Activated naive CD4-positive, alpha-beta T cell (primary cell): ENCODE data around the gene AGL.
"Not testable (repeated sequence)": the region's sequence is repeated elsewhere in the genome, so short reads cannot be mapped to it uniquely, and the experiment has no call there.

ENCODE experiments used
- DNase-seq, 4 experiments: peaks; one replicate each; lab custom pipeline; 2025; lab: John Stamatoyannopoulos, UW

The AGL gene

DNA sequence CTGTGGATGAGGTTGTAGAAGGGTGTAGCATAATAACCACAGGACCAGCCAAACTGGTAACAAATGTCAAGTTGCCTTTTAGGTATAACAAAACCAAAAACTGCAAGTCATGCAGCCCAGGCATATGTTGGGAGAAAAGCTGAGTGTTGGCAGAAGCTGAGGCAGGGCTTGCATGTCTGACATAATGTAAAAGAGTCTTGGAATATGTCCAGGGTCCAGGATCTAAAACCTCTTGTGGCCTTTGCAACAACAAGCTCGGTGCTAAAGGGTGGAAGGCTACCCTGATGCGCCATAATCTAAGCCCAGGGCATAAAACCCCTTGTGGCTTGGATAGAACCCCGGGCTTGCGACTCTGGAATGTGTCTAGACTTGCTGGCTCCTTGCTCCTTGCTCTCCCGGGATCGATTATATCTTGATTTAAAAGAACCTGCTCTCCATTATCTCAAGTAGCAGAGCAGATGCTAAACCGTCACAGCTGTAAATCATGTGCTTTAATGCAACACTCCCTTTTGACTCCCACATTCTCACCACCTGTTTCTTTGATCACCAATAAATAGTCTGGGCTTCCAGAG lies 93.1 kb downstream of the AGL start:
- DNase-seq = no peak

DNA sequence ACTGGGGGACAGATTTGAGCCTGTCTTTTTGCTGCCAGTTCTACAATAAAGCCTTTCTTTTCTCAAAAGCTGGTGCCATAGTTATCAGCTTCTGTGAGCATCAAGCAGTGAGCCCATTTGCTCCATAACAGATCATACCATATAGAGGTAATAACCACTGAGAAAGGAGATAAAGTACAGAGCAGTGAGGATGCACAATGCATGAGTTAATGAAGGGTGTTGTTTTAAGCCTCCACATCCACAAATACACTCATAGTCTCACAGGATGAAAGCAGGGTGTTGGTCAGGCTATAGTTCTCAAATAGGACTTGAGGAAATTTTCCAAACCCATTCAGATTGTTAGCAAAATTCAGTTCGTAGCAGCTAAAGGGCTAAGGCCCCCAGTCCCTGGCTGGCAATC lies 94.0 kb downstream of the AGL start:
- no peak for DNase-seq

DNA sequence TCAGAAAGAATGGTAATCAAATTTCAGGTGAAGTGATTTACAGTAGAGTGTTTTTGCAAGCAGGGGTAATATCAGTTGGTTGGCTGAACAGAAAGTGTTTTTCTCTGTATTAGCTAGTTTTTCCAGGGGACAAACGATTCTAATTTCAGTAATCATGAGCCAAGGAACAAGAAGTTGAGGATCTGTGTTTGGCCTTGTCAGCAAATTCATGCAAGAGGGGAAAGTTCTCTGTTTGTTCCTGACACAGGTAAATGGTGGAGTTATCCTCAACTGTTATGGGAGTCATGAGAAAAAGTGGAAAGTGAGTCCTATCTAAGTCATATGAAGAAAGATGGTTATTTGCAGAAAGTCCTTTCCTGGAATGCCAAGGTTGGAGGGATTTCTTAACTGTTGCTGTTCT lies 95.0 kb downstream of the AGL start:
- no peak for DNase-seq

DNA sequence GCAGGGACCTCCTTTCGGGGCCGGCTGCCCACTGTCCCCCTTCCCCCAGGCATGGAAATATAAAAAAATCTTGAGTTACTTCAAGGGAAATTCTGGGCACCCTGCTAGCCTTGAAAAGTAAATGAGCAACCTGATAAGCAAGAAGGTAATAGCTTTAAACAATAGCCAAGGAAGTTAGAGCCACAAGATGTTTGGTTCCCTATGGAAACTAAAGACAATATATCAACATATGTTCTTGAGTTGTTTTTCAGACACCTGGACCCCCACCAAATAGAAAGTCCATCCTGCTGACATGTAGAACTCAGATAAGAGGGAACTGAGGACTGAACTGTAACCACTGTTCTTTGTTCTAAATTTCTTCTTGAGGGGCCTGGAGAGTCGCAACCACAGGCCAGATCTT lies 100.3 kb downstream of the AGL start:
- DNase-seq = no peak

DNA sequence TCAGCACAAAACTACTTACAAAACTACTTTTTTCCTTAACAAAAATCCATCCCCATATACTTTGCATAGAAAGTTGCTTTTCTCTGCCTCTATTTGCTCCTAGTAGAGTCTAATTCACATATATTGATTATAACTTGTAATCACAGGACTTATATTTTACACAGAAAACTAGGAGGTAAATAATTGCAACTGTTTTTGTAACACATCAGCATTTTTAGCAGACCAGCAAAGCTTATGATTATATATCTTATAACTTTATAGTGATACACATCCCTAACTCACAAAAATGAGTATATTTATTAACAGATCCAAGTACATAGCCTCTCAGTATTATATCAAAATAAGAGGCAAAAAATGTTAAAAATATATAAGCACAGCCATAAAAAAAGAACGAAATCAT lies 102.4 kb downstream of the AGL start:
- DNase-seq = no peak

DNA sequence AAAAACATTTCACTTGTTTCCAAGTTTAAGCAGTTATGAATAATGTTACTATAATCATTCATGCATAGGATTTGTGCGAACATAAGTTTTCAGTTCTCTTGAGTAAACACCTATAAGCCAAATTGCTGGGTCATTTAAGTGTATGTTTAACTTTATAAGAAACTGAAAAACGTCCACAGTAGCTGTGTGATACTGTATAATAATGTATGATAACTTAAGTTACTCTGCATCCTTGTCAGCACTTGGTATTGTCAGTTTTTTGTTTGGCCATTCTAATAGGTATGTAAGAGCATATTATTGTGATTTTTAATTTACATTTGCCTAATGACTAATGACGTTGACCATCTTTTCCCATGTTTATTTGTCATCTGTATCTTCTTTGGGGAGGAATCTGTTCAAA lies 105.2 kb downstream of the AGL start:
- DNase-seq = no peak

DNA sequence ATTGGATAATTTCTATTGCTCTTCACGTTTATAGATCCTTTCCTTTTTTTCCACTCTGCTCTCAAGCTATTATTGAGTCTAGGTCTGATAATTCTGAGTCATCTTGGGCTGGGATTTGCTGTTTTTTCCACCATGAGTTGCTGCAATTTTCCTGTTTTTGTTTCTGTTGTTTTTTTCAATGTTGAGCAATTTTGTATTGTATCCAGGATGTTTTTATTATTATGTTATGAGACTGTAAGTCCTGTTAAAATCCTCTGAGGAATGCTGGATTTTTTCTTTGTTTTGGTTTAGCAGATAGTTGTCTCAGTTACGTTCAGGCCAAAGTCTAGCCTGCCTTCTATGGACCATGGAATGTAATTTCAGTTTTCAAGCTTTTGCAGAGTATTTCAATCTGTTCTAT lies 106.6 kb downstream of the AGL start:
- no peak for DNase-seq

DNA sequence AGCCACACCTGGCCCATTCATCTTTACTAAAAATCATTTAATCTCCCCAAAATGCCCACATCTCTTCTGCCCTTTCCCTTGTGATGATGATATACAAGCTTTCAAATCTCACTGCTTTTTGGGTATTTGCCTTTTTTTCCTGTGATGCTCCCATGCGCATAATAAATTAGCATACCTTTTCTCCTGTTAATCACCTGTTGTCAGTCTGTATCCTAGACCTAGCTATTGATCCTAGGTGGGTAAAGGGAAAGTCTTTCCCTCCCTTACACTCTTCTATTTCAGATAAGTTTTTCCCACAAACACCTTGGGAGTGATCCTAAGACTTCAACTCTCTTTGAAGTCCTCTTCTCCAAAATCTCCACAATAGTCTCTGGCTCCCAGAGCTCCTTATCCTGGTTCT lies 107.7 kb downstream of the AGL start:
- no peak for DNase-seq

DNA sequence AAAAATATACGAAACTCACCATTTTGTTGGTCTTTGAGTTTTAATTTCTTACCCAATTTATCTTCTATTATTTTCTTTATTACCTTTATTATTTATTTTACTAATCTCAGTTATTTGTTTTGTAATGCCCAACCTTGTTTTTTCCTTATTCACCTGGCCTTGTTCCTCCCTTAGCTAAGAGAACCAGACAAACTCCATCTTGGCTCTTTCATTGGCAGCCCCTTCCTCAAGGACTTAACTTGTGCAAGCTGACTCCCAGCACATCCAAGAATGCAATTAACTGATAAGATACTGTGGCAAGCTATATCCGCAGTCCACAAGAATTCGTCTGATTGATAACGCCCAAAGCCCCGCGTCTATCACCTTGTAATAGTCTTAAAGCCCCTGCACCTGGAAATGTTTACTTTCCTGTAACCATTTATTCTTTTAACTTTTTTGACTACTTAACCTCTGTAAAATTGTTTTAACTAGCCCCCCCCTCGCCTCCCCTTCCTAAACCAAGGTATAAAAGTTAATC lies 109.1 kb downstream of the AGL start:
- not testable (repeated sequence) for DNase-seq

DNA sequence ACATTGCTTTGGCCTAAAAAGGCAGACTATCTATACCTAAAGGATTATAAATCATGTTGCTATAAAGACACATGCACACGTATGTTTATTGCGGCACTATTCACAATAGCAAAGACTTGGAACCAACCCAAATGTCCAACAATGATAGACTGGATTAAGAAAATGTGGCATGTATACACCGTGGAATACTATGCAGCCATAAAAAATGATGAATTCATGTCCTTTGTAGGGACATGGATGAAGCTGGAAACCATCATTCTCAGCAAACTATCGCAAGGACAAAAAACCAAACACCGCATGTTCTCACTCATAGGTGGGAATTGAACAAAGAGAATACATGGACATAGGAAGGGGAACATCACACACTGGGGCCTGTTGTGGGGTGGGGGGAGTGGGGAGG lies 110.1 kb downstream of the AGL start:
- DNase-seq = not testable (repeated sequence)

DNA sequence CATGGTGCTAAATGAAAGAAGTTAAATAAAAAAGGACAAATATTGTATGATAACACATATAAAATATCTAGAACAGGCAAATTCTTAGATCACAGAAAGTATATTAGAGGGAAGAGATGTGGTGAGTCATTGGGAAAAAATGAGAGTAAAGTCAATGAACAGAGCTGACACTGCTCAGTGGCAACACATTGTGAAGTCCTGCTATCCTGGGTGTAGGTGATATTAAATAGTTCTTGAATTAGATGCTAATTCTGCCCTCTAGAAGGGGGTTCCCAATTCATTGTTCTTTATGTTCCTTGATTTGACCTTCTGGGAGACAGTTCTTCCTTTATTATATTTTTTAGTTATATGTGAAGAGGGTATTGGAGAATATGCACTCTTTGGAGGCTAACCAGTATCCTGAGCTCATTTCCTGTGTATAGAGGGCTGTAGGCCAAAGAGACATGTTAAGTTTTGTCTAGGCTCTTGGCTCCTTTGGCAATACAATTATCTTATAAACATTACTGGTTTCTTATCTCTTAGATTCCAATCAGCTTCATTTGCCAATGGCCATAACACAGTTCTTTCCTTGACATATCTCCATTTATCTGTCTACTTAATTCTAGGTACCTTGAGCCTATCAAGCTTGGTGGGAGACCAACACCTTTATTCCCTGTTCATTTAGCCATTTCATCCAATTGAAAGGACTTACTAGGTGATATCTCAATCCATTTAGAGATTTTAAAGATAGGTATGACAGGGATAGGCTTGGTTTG lies 113.1 kb downstream of the AGL start:
- no peak for DNase-seq

DNA sequence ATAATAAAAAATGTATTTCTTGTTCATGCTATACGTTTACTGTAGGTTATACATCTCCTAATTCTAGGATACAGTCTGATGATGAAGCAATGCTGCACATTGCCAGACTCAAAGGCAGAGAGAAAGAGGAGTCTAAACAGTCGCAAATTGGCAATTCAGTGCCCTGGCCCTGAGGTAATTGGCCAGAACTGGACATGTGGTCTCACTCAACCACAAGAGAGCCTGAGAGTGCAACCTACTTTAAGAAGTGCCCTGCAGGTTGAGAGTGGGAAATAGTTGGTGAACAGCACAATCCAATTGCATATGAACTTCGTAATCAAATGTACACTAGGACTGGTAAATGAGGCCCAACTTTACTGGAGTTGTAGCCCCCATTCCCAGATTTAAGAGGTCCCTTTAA lies 114.6 kb downstream of the AGL start:
- DNase-seq = no peak

DNA sequence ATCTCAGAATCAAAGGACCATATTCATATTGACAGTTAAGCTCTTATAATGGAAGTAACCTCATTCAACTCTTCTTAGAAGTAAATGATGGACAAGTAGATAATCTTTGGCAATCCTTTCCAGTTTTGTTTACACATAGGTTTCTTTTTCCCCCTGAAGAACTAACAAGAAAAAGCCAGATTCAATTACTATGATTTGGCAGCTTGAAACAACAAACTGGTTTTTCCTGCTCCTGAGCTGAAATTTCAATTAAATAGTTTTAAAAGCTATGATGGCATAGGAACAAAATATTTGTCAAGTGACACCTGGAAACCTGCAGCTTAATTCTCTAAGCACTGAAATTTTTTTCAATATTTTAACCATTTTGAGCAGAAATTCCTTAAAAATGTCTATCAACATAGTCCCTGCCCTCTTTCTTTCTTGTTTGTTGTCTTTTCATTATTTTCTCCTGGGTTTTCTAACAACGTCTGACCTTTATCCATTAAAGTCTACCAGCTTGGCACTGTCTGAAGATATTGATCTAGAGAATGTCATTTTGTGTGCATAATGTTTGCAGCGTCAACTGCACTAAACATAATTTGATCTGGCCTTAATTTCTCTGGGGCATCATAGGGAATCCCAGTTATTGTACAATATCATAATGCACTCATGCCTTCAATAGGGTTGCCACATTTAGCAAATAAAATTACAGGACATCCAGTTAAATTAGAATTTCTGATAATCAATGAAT lies 115.7 kb downstream of the AGL start:
- DNase-seq = no peak

DNA sequence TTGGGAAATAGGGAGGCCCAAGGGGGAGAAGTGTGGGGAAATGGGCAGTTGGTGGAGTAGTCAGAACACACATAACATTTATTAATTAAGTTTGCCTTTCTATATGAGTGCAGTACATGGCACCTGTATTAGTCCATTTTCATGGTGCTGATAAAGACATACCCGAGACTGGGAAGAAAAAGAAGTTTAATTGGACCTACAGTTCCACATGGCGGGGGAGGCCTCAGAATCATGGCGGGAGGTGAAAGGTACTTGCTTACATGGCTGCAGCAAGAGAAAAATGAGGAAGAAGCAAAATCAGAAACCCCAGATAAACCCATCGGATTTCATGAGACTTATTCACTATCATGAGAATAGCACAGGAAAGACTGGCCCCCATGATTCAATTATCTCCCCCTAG lies 118.1 kb downstream of the AGL start:
- DNase-seq = no peak

DNA sequence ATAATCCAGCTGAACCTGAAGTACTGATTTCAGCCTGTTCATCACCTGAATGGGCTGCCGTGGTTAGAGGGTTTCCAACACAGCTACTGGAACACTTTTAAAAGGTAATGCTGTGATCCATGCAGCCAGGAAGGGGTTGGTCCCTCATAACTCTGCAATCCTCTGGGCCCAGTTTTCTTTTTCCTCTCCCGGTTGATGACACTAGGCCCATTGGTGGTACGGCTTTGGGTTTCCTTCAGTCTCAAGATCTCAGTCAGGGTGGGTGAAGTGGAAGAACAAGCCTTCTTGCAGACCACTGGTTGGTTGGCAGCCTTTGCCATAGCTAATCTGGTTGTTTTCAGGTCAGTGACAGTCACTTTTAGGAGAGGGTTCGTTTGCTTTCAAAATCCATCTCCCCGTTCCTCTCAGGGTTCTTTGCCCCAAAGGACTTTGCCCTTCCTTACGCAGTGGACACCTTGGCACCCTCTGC lies 119.1 kb downstream of the AGL start:
- no peak for DNase-seq

DNA sequence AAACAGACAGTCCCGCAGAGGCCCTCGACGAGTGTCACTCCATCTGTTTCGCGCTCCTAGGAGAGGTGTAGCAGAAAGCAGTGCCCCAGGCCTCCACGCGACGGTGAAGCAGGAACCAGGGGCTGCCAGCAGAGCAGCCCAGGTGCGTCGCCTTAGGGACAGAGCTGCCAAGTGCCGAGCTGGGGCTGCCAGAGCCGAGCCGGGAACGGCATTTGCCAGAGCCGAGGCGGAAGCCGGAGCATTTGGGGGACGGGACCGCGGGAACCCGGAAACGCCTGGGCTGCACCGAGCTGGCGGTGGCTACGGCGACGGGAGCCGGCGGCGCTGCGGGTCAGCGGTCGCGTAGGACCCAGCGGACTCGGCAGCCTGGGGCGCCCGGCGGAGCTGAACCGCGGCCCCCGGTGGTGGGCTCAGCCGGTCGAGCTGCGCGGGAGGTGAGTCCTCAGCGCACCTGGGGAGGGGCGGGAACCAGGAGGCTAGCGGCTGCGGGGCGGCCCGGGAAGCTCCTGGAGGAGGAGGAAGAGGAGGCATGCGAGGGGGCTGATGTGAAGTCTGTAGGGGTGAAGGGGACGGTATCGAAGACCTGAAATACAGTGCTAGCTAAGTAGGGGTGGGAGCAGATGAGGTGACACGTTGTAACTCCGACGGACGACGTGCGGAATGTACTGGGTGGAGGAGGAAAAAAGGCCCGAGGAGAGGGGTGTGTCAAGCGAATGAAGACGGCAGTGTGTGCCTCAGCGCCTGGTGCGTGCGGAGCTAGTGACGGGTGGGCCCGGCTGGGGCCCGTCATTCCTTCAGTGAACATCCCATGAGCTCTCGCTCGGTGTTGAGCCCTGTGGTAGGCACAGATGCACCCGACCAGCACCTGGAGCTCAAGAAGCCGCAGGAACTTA lies 119.8 kb downstream of the AGL start, which contains the start of gene SLC35A3:
Gene SLC35A3, plus strand, starts transcription at position 268 of the 893 bp plus-strand sequence. CDS start 23,559 bp downstream, outside the sequence.
- DNase-seq = peak; percentile 54 to 72 (median 62)

DNA sequence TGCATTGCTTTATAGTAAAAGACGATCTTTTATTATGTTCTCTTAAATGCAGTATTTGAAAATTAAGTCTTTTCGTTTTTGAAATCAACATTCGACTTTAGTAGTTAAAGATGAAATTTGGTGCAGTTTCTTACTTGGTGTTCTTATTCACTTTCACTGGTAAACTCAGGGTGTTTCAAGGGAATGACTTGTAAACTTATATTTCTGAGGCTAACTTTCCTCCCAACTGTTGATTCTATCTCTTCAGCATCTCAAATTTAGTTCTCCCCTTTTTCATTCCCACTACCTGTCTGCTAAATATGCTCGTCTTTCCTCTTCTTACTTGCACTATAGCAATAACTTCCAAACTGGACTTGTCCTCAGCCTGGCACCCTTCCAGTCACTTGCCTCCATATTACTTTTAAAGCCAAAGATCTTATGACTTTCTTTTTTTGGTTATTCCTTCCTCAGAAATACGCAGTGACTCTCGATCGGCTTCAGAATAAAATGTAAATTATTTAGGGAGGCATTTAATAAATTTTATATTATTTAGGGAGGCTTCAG lies 120.6 kb downstream of the AGL start:
- DNase-seq = no peak

DNA sequence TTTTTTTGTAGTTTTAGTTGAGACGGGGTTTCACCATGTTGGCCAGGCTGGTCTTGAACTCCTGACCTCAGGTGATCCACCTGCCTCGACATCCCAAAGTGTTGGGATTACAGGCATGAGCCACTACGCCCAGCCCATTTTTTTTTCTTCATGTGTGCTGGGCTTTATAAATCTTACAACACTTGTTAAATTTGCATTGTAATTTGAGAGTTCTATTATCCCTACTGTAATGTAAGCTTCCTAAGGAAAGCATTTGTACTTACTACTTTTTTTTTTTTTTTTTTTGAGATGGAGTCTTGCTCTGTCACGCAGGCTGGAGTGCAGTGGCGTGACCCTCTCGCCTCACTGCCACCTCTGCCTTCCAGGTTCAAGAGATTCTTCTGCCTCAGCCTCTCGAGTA lies 121.9 kb downstream of the AGL start:
- DNase-seq = not testable (repeated sequence)
